ENCODE results near the gene PUS1. TPM values are rescaled to one million over a fixed set of nuclear protein-coding genes. Genes with fewer than 3 reads are reported as not detected.
A peak's percentile ranks its signal among the peaks of the same experiment; 100 is the strongest.

The PUS1 gene
- total and polyA plus RNA-seq, 8 donors: 11.3 to 30.1 (median 16.8) TPM

- peak in 1 of 4 donors; percentile 85 for DNase-seq
- peaks cover 8 to 25% of the 10 kb centered on the region in 2 donors for H3K4me1 ChIP-seq
- H3K9me3 ChIP-seq: no peaks in the 10 kb centered on the region
- peak; percentile 3 for ATAC-seq
- TF ChIP-seq CTCF (IDR thresholded peaks at IDR 0.05): no peak
- intact Hi-C loops (cut with DNase I): no loop called here
- H3K27ac ChIP-seq: peak overlapping the region in 1 of 2 donors; percentile 80
- H3K36me3 ChIP-seq: peaks cover 0 to 30% of the 10 kb centered on the region in 2 donors
- H3K27me3 ChIP-seq: no peaks in the 10 kb centered on the region
- H3K4me3 ChIP-seq: peak overlapping the region; percentile 64 to 83
These were observed 743 bp downstream of the PUS1 start for GRCh38 chr12:131929581-131930456.

DNA sequence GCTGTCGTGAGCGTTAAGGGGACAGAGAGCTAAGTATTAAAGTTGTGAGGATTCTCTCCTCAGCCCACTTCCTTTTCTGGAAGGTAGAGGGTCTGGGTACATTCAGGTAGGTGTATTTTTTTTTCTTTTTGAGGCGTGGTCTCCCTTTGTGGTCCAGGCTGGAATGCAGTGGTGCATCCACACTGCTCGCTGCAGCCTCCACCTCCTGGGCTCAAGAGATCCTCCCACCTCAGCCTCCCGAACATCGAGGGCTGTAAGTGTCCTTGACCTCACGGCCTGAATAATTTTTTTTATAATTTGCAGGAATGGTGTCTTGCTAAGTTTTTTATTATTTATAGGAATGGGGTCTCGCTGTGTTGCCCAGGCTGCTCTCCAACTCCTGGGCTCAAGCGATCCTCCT, 1.4 kb downstream of the PUS1 start:
- Histone ChIP-seq H3K27ac (no peak overlapping the region), H3K4me3 (peak overlapping the region; percentile 64 to 83), H3K9me3 (no peaks in the 10 kb centered on the region), H3K36me3 (peaks cover 0 to 37% of the 10 kb centered on the region in 2 donors), H3K27me3 (no peaks in the 10 kb centered on the region), H3K4me1 (peaks cover 8 to 25% of the 10 kb centered on the region in 2 donors)
- ATAC-seq (no peak), DNase-seq (peak in 1 of 4 donors; percentile 26)
- intact Hi-C loops (cut with DNase I): no loop called here
- TF ChIP-seq CTCF (IDR thresholded peaks at IDR 0.05): no peak

DNA sequence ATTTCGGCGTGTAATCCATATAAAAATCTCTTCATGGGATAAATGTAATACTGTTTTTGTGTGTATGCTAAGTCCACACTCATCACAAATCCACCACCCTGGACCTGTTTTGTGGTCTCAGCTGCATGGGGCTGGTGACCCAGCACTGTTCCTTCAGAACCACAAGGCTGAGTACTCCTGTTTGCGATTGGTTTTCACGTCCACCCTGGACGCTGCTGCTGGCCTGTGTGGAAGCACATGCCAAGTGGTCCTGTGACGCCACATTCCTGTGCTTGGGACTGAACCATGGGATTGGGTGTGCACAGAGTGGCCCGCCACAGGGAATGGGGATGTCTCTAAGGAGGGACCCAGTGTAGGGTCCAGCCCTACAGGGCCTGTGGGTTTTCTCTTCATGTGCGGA, 4.3 kb downstream of the PUS1 start:
- no peak for TF ChIP-seq CTCF (IDR thresholded peaks at IDR 0.05)
- no peak overlapping the region for H3K27ac ChIP-seq
- H3K27me3 ChIP-seq: no peaks in the 10 kb centered on the region
- H3K36me3 ChIP-seq: peaks cover 0 to 59% of the 10 kb centered on the region in 2 donors
- intact Hi-C loops (cut with DNase I): no loop called here
- no peak overlapping the region for H3K4me3 ChIP-seq
- ATAC-seq (no peak), DNase-seq (peak in 1 of 4 donors; percentile 61)
- no peaks in the 10 kb centered on the region for H3K9me3 ChIP-seq
- H3K4me1 ChIP-seq: peaks cover 8 to 19% of the 10 kb centered on the region in 2 donors

GRCh38 chr12:131934535-131934934, 5.5 kb downstream of the PUS1 start:
- DNase-seq: peak in 1 of 4 donors; percentile 33
- Histone ChIP-seq H3K9me3 (no peaks in the 10 kb centered on the region), H3K4me3 (no peak overlapping the region), H3K36me3 (peaks cover 0 to 70% of the 10 kb centered on the region in 2 donors), H3K27ac (no peak overlapping the region), H3K27me3 (no peaks in the 10 kb centered on the region), H3K4me1 (peaks cover 8 to 18% of the 10 kb centered on the region in 2 donors)
- no peak for ATAC-seq
- TF ChIP-seq CTCF (IDR thresholded peaks at IDR 0.05): no peak
- intact Hi-C loops (cut with DNase I): no loop called here

- H3K4me3 ChIP-seq: no peak overlapping the region
- ATAC-seq (no peak), DNase-seq (peak in 2 of 4 donors; percentile 0 to 6)
- TF ChIP-seq CTCF (IDR thresholded peaks at IDR 0.05): no peak
- H3K36me3 ChIP-seq: peaks cover 0 to 93% of the 10 kb centered on the region in 2 donors
- no peaks in the 10 kb centered on the region for H3K4me1 ChIP-seq
- H3K27ac ChIP-seq: no peak overlapping the region
- H3K9me3 ChIP-seq: no peaks in the 10 kb centered on the region
- intact Hi-C loops (cut with DNase I): no loop called here
- no peaks in the 10 kb centered on the region for H3K27me3 ChIP-seq
These were observed 9.0 kb downstream of the PUS1 start for GRCh38 chr12:131938082-131938481.
